DOHH2 (cell line): ENCODE results near the gene TRIM27.

Experiments
- EZH2phosphoT487 ChIP-seq: fragments of 200-600 bp; sonication (generic); IDR thresholded peaks from 2 replicates; pipeline ENCODE4 v1.6.1; 2017; ENCODE audit warnings: borderline replicate concordance, mild to moderate bottlenecking, antibody characterized with exemption, low read length, moderate library complexity, mixed read lengths
- TF ChIP-seq, protein P1 (sequence below): fragments of 200-600 bp; sonication (generic); IDR thresholded peaks from one replicate; pipeline ENCODE4 v1.5.1; 2014; ENCODE audit warnings: antibody characterized with exemption, mild to moderate bottlenecking, low read depth, low read length; ENCODE audit not compliant: poor library complexity, severe bottlenecking

DNA sequence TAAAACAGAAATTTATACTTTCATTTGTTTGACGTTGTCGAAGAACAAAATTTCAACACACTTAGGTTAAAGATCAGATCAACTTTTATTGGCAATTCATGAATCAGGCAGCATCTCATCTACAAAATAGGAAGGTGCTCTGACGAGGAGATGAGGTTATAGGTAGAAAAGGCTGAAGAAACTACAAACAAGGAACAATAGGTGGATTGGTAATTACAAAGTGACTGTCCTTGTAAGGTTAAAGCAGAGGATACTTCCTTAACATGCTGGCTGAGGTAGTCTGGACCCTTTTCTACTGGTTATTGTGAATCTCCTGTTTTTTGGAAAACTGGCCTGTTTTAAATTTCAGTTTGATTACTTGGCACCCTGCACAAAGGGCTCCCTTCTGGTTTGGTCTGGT lies 32.5 kb upstream of the TRIM27 start:
- TF ChIP-seq, protein P1, sequence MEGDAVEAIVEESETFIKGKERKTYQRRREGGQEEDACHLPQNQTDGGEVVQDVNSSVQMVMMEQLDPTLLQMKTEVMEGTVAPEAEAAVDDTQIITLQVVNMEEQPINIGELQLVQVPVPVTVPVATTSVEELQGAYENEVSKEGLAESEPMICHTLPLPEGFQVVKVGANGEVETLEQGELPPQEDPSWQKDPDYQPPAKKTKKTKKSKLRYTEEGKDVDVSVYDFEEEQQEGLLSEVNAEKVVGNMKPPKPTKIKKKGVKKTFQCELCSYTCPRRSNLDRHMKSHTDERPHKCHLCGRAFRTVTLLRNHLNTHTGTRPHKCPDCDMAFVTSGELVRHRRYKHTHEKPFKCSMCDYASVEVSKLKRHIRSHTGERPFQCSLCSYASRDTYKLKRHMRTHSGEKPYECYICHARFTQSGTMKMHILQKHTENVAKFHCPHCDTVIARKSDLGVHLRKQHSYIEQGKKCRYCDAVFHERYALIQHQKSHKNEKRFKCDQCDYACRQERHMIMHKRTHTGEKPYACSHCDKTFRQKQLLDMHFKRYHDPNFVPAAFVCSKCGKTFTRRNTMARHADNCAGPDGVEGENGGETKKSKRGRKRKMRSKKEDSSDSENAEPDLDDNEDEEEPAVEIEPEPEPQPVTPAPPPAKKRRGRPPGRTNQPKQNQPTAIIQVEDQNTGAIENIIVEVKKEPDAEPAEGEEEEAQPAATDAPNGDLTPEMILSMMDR = no peak
- no peak for TF ChIP-seq EZH2phosphoT487
